Small intestine (tissue), 7 donors: ENCODE results near the gene ZC3H12C. TPM values are rescaled to one million over a fixed set of nuclear protein-coding genes. Genes with fewer than 3 reads are reported as not detected.
"Not testable (repeated sequence)": the region's sequence is repeated elsewhere in the genome, so short reads cannot be mapped to it uniquely, and the experiment has no call there.

ENCODE experiments used
- DNase-seq, 2 donors: peaks; one replicate each; pipeline versions ENCODE4 v3.0.0 to v3.0.0-alpha.2; 2013
- FAIRE-seq: peaks from 2 replicates; lab custom pipeline; 2012; peaks lifted over from hg19 to GRCh38; lab: Jason Lieb, UNC
- H3K27ac ChIP-seq, 3 donors: one replicate each; pipeline ENCODE4 v1.5.1; 2013; ENCODE audit warnings: low read length in 2 of 3, mild to moderate bottlenecking in 2 of 3, control low read depth in 1 of 3, inconsistent platforms in 1 of 3, low read depth in 1 of 3, moderate library complexity in 1 of 3
- H3K27me3 ChIP-seq, 3 donors: one replicate each; pipeline ENCODE4 v1.6.1; 2013; ENCODE audit warnings: low read length in 3 of 3, inconsistent platforms in 1 of 3; ENCODE audit not compliant: control insufficient read depth in 3 of 3, insufficient read depth in 3 of 3
- H3K36me3 ChIP-seq, 3 donors: one replicate each; pipeline ENCODE4 v1.6.1; 2013; ENCODE audit warnings: low read length in 3 of 3, inconsistent platforms in 1 of 3, low read depth in 1 of 3, mild to moderate bottlenecking in 1 of 3, moderate library complexity in 1 of 3; ENCODE audit not compliant: control insufficient read depth in 3 of 3, insufficient read depth in 2 of 3
- H3K4me1 ChIP-seq, 3 donors: one replicate each; pipeline ENCODE4 v1.6.1; 2013; ENCODE audit warnings: low read length in 2 of 3, inconsistent platforms in 1 of 3, low read depth in 1 of 3, mild to moderate bottlenecking in 1 of 3, moderate library complexity in 1 of 3; ENCODE audit not compliant: control insufficient read depth in 3 of 3, insufficient read depth in 2 of 3
- H3K4me3 ChIP-seq, 3 donors: one replicate each; pipeline ENCODE4 v1.5.1; 2013; ENCODE audit warnings: low read length in 3 of 3, control low read depth in 1 of 3, inconsistent platforms in 1 of 3, low read depth in 1 of 3, mild to moderate bottlenecking in 1 of 3, moderate library complexity in 1 of 3
- H3K9me3 ChIP-seq, 2 donors: one replicate each; pipeline ENCODE4 v1.6.1; 2013; ENCODE audit warnings: low read depth in 1 of 2, low read length in 1 of 2; ENCODE audit not compliant: control insufficient read depth in 2 of 2, insufficient read depth in 1 of 2
- WGBS, 3 donors: extraction: QIAGEN DNeasy Blood & Tissue Kit; methylation state at CpG; one replicate each; pipeline ENCODE4 v1.1.7; 2013; 5-methylcytosine and 5-hydroxymethylcytosine counted together
- polyA plus RNA-seq, 4 donors: library from polyadenylated mRNA; stranded (reverse) in 3 of 4; unstranded in 1 of 4; fragments of 200-250 nt in 3 of 4; fragments of 120-200 nt in 1 of 4; gene quantifications; one replicate each; pipeline versions ENCODE4 v1.2.1 to v1.2.3, GENCODE V29; 2013
- donor health status: healthy with polysubstance abuse.
- donor health status: control.
- donor health status: control.
- donor health status: Bipolar disorder and iron deficiency.
- donor health status: healthy.

The ZC3H12C gene
- polyA plus RNA-seq, 4 donors: 0.27 to 16.8 (median 1.1) TPM

DNA sequence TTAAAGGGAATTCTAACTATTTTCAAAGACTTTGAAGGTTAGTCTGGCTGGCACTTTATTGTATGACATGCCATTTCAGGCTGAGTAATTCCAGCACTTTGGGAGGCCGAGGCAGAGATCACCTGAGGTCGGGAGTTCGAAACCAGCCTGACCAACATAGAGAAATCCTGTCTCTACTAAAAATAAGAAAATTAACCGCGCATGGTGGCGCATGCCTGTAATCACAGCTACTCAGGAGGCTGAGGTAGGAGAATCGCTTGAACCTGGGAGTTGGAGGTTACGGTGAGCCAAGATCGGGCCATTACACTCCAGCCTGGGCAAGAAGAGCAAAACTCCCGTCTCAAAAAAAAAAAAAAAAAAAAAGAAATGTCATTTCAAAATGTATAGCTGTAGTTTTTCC is 107.6 kb downstream of the ZC3H12C start:
- Histone ChIP-seq H3K27me3 (no peaks in the 10 kb centered on the region), H3K36me3 (no peaks in the 10 kb centered on the region), H3K4me3 (no peak overlapping the region), H3K4me1 (peaks cover 0 to 9% (median 0%) of the 10 kb centered on the region in 3 donors), H3K27ac (no peak overlapping the region), H3K9me3 (no peaks in the 10 kb centered on the region)
- 88 to 90% (median 90%) methylated on average over 10 of the region's 10 CpGs for WGBS, 3 donors
- no peak for DNase-seq
- no peak for FAIRE-seq

DNA sequence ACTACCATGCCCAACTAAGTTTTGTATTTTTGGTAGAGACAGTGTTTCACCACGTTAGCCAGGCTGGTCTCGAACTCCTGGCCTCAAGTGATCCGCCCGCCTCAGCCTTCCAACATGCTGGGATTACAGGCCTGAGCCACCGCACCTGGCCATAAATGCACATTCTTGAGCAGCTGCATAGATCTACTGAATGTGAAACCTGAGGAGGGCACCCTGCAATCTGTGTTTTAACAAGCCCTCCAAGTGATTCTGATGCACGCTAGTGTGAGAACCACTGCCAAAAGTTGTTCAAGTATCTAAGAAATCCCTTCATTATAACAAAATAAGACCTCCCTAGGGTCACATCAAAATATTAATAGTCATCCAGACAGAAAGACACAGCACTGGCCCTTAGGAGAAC is 113.9 kb downstream of the ZC3H12C start:
- Histone ChIP-seq H3K27me3 (no peaks in the 10 kb centered on the region), H3K4me3 (no peak overlapping the region), H3K9me3 (no peaks in the 10 kb centered on the region), H3K27ac (no peak overlapping the region), H3K36me3 (no peaks in the 10 kb centered on the region), H3K4me1 (no peaks in the 10 kb centered on the region)
- 92 to 93% (median 93%) methylated on average over 6 of the region's 6 CpGs for WGBS, 3 donors
- DNase-seq: no peak
- FAIRE-seq: no peak

DNA sequence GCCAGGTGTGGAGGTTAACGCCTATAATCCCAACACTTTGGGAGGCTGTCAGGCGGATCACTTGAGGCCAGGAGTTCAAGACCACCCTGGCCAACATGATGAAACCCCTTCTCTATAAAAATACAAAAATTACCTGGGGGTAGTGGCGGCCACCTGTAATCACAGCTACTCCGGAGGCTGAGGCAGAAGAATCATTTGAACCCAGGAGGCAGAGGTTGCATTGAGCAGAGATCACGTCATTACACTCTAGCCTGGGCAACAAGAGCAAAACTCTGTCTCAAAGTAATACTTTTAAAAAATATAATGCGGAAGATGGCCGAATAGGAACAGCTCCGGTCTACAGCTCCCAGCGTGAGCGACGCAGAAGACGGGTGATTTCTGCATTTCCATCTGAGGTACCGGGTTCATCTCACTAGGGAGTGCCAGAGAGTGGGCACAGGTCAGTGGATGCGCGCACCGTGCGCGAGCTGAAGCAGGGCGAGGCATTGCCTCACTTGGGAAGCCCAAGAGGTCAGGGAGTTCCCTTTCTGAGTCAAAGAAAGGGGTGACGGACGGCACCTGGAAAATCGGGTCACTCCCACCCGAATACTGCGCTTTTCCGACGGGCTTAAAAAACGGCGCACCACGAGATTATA is 115.6 kb downstream of the ZC3H12C start:
- WGBS, 3 donors: 28 to 59% (median 36%) methylated on average over 19 to 29 of the region's 29 CpGs
- H3K4me3 ChIP-seq, H3K27ac ChIP-seq, H3K9me3 ChIP-seq, H3K4me1 ChIP-seq, H3K27me3 ChIP-seq, FAIRE-seq, H3K36me3 ChIP-seq: not testable (repeated sequence)
- DNase-seq: peak; percentile 6 to 23

DNA sequence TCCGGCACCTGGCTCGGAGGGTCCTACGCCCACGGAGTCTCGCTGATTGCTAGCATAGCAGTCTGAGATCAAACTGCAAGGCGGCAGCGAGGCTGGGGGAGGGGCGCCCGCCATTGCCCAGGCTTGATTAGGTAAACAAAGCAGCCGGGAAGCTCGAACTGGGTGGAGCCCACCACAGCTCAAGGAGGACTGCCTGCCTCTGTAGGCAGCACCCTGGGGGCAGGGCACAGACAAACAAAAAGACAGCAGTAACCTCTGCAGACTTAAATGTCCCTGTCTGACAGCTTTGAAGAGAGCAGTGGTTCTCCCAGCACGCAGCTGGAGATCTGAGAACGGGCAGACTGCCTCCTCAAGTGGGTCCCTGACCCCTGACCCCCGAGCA is 116.1 kb downstream of the ZC3H12C start:
- not testable (repeated sequence) for FAIRE-seq, H3K27ac ChIP-seq, H3K36me3 ChIP-seq, H3K4me1 ChIP-seq, DNase-seq, H3K27me3 ChIP-seq, H3K4me3 ChIP-seq, H3K9me3 ChIP-seq
- 0 to 15% (median 0%) methylated on average over 1 to 7 of the region's 14 CpGs for WGBS, 3 donors

DNA sequence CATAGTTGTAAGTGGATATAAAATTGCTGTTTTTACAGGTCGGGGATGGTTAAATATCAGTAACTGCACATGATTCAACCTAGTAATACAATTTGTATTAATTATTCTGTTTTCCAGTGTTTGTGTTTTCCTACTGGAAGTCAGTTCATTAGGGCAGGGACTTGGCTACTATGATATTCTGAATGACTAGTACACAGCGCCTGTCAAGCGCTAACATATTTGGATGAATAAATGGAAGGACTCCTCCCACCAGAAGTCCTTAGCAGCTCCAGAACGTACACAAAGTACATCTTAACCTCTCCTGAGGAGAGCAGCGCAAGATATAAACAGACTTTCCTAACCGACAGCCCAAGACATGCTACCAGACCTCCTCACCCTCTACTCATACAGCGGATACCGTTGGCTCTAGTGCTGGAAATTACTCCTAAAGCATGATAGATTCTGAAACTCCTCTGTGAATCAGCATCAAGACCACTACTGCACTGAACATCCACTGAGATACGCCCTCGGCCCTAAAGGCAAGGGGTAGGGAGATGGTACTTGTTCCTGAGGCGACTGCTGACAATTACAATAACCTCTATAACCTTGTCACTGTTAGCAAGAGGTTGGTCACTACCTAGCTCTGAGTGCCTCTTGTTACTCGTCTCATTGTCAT is 124.2 kb downstream of the ZC3H12C start:
- DNase-seq (no peak), FAIRE-seq (no peak)
- Histone ChIP-seq H3K27me3 (no peaks in the 10 kb centered on the region), H3K36me3 (no peaks in the 10 kb centered on the region), H3K27ac (no peak overlapping the region), H3K9me3 (no peaks in the 10 kb centered on the region), H3K4me1 (no peaks in the 10 kb centered on the region), H3K4me3 (no peak overlapping the region)
- 76 to 89% (median 83%) methylated on average over 12 of the region's 12 CpGs for WGBS, 3 donors

DNA sequence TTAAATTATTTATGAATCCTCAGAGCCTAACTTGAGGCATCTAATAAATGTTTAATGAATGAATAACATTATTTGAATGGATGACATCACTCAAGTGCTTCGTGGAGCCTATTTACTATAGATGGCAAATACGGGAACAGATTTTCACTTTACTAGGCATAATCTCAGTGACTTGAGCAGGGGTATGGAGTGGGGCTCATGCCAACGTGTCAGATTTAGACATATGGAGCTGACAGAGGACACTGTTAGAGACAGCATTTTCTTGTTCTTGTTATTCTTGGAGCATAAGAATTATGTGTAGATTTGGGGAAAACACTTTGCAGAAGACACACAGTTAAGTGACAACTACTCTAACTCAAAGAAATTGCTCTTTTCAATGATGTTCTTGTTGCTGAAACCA is 124.7 kb downstream of the ZC3H12C start:
- Histone ChIP-seq H3K27me3 (no peaks in the 10 kb centered on the region), H3K36me3 (no peaks in the 10 kb centered on the region), H3K4me3 (no peak overlapping the region), H3K4me1 (no peaks in the 10 kb centered on the region), H3K9me3 (no peaks in the 10 kb centered on the region), H3K27ac (no peak overlapping the region)
- FAIRE-seq (no peak), DNase-seq (no peak)
- WGBS, 3 donors: 66 to 73% (median 67%) methylated on average over 3 of the region's 3 CpGs

DNA sequence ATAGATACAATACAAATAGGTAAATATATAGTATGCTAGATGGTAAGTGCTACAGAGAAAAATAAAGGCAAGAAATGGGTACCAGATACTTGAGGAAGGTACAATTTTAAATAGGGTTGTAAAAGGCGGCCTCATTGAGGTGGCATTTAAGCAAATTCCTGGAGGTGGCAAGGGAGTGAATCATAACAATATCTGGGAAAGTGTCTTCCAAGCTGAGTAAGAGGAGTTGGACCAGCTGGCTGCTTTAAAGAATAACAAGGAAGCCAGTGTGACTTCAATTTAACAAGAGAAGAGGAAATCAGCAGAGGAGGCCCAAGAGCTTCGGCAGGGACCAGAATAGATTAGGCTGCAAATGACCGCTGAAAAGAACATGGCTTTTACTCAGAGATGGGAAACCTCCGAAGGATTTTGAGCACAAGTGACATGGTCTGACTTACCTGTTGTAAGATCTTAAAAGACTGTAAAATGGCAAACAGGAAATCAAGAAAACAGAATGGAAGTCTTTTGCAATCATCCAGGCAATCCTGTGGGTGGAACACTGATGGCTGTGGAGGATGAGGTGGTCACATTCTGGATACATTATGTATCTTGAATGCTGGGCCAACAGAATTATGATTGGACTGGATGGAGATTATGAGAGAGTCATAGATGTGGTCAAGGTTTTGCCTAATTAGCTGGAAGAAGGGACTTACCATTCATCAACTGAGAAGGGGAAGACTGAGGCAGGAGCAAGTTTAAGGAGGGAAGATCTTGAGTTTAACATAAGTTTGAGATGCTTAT is 126.0 kb downstream of the ZC3H12C start:
- Histone ChIP-seq H3K27ac (no peak overlapping the region), H3K4me3 (no peak overlapping the region), H3K27me3 (no peaks in the 10 kb centered on the region), H3K9me3 (no peaks in the 10 kb centered on the region), H3K36me3 (no peaks in the 10 kb centered on the region), H3K4me1 (no peaks in the 10 kb centered on the region)
- FAIRE-seq (no peak), DNase-seq (no peak)
- WGBS, 3 donors: 93 to 100% (median 94%) methylated on average over 4 of the region's 4 CpGs
